Transverse colon (tissue), 3 donors: ENCODE results near the gene BTRC.

Experiments
- EP300 ChIP-seq: sonication (generic); formaldehyde crosslinking; IDR thresholded peaks from one replicate; pipeline ENCODE4 v1.6.1; 2017; ENCODE audit warnings: antibody characterized with exemption, low read depth
- TF ChIP-seq, protein P1 (sequence below), 5 experiments: fragments of 200-600 bp in 3 of 5; fragments of 450-650 bp in 2 of 5; sonication (generic) in 3 of 5; IDR thresholded peaks; 1 replicate in 2 of 5; 2 replicates in 3 of 5; pipeline ENCODE4 v1.5.1; 2016 to 2017; ENCODE audit warnings: antibody characterized with exemption in 5 of 5, inconsistent platforms in 3 of 5, mild to moderate bottlenecking in 2 of 5, moderate library complexity in 1 of 5

DNA sequence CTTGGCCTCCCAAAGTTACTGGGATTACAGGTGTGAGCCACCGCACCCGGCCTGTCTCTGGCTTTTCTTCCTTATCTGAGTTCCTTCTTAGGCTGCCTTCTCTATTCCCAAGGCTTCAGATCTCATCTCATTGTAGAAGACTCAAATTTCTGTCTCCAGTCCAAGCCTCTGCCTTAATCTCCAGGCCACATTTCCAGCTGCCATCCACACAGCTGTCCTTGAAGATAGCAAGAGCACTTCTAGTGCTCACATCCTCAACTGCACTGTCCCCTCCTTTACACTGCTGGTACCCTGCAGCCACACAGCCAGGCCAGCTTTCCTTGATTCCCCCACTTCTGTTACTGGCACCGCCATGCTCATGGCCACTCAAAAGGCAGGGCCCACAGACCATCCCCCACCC lies 198.5 kb downstream of the BTRC start:
- TF ChIP-seq, protein P1, sequence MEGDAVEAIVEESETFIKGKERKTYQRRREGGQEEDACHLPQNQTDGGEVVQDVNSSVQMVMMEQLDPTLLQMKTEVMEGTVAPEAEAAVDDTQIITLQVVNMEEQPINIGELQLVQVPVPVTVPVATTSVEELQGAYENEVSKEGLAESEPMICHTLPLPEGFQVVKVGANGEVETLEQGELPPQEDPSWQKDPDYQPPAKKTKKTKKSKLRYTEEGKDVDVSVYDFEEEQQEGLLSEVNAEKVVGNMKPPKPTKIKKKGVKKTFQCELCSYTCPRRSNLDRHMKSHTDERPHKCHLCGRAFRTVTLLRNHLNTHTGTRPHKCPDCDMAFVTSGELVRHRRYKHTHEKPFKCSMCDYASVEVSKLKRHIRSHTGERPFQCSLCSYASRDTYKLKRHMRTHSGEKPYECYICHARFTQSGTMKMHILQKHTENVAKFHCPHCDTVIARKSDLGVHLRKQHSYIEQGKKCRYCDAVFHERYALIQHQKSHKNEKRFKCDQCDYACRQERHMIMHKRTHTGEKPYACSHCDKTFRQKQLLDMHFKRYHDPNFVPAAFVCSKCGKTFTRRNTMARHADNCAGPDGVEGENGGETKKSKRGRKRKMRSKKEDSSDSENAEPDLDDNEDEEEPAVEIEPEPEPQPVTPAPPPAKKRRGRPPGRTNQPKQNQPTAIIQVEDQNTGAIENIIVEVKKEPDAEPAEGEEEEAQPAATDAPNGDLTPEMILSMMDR (IDR thresholded peaks at IDR 0.05), result no peak
- no peak for TF ChIP-seq EP300
